SU-DHL-6 (cell line): ENCODE measurements around the gene HLA-G.
A peak's percentile ranks its signal among the peaks of the same experiment; 100 is the strongest.

Experiments used
- H2AFZ ChIP-seq: fragments of 200-600 bp; sonication (generic); 2 replicates; pipeline ENCODE4 v1.6.1; 2014; ENCODE audit warnings: low read depth, mild to moderate bottlenecking, moderate library complexity, mixed read lengths, antibody characterized with exemption, low read length; ENCODE audit not compliant: severe bottlenecking
- H3F3A ChIP-seq: fragments of 200-600 bp; shearing (Covaris generic); 2 replicates; pipeline ENCODE4 v1.6.0; 2016; ENCODE audit warnings: antibody characterized with exemption, mild to moderate bottlenecking; ENCODE audit not compliant: insufficient read depth
- H3K27ac ChIP-seq: fragments of 200-600 bp; sonication (generic); 2 replicates; pipeline ENCODE4 v1.5.1; 2016; ENCODE audit warnings: low read depth, mild to moderate bottlenecking, low read length, moderate library complexity, mixed read lengths
- H3K27me3 ChIP-seq: fragments of 200-600 bp; sonication (generic), shearing (Covaris generic); 2 replicates; pipeline ENCODE4 v1.6.0; 2014; ENCODE audit warnings: mild to moderate bottlenecking, low read length
- H3K36me3 ChIP-seq: fragments of 200-600 bp; sonication (generic); 2 replicates; pipeline ENCODE4 v1.6.1; 2014; ENCODE audit warnings: mild to moderate bottlenecking, low read length, mixed read lengths
- H3K4me2 ChIP-seq: fragments of 300-600, 200-600 bp; shearing (Covaris generic), sonication (generic); 2 replicates; pipeline ENCODE4 v1.6.0; 2014; ENCODE audit warnings: low read length, low read depth, mild to moderate bottlenecking; ENCODE audit not compliant: poor library complexity, severe bottlenecking
- H3K4me3 ChIP-seq: fragments of 200-600 bp; sonication (generic); 2 replicates; pipeline ENCODE4 v1.5.1; 2014; ENCODE audit warnings: antibody characterized with exemption, low read length, mild to moderate bottlenecking, mixed read lengths; ENCODE audit not compliant: insufficient read depth, poor library complexity, severe bottlenecking
- H3K79me2 ChIP-seq: fragments of 200-600 bp; sonication (generic); 2 replicates; pipeline ENCODE4 v1.6.1; 2014; ENCODE audit warnings: mild to moderate bottlenecking, low read length, moderate library complexity; ENCODE audit not compliant: insufficient read depth
- H3K9ac ChIP-seq: fragments of 200-600 bp; sonication (generic); 2 replicates; pipeline ENCODE4 v1.7.0; 2014; ENCODE audit warnings: mild to moderate bottlenecking, low read length
- H3K9me2 ChIP-seq: fragments of 200-600 bp; sonication (generic); replicated peaks from 2 replicates; pipeline ENCODE4 v1.6.1; 2014; ENCODE audit warnings: low read length; ENCODE audit not compliant: insufficient read depth
- H3K9me3 ChIP-seq: fragments of 200-600 bp; sonication (generic); 2 replicates; pipeline ENCODE4 v1.6.1; 2014; ENCODE audit warnings: low read length, mixed read lengths; ENCODE audit not compliant: insufficient read depth
- H4K20me1 ChIP-seq: fragments of 200-600 bp; sonication (generic); 2 replicates; pipeline ENCODE4 v1.6.1; 2014; ENCODE audit warnings: low read depth, mild to moderate bottlenecking, antibody characterized with exemption, low read length, moderate library complexity, mixed read lengths
- EZH2phosphoT487 ChIP-seq: fragments of 200-600 bp; sonication (generic), shearing (Covaris generic); conservative IDR thresholded peaks from 2 replicates; pipeline ENCODE4 v1.6.1; 2018; ENCODE audit warnings: mild to moderate bottlenecking, antibody characterized with exemption, low read length, moderate library complexity, mixed read lengths
- TF ChIP-seq, protein P1 (sequence below): fragments of 200-600 bp; sonication (generic); IDR thresholded peaks from one replicate; pipeline ENCODE4 v1.5.1; 2017; ENCODE audit warnings: antibody characterized with exemption, mild to moderate bottlenecking, low read length, moderate library complexity; ENCODE audit not compliant: insufficient read depth, poor library complexity, severe bottlenecking

The HLA-G gene

DNA sequence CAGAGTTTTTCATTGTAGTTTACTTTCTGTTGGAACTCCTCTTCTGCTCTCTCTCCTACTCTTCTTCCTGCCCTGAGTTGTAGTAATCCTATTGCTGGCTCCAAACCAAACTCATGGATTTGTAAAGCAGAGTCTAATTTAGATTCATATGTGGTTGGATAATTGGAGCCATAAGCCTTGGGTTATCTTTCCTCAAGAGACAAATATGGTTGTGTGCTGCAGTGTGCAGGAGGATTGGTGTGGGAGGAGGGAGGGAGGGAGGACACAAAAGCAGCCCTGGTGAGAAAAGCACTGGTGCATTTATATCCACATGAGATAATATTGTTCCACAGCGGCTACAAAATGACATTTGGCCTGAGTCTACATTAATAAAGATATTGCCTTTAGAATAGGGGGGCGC is 4.2 kb downstream of the HLA-G start:
- no peak overlapping the region for H3K4me3 ChIP-seq
- H3K4me2 ChIP-seq: no peak overlapping the region
- no peaks in the 10 kb centered on the region for H3K27me3 ChIP-seq
- H3F3A ChIP-seq: no peaks in the 10 kb centered on the region
- no peaks in the 10 kb centered on the region for H3K9me2 ChIP-seq
- no peaks in the 10 kb centered on the region for H4K20me1 ChIP-seq
- TF ChIP-seq, protein P1, sequence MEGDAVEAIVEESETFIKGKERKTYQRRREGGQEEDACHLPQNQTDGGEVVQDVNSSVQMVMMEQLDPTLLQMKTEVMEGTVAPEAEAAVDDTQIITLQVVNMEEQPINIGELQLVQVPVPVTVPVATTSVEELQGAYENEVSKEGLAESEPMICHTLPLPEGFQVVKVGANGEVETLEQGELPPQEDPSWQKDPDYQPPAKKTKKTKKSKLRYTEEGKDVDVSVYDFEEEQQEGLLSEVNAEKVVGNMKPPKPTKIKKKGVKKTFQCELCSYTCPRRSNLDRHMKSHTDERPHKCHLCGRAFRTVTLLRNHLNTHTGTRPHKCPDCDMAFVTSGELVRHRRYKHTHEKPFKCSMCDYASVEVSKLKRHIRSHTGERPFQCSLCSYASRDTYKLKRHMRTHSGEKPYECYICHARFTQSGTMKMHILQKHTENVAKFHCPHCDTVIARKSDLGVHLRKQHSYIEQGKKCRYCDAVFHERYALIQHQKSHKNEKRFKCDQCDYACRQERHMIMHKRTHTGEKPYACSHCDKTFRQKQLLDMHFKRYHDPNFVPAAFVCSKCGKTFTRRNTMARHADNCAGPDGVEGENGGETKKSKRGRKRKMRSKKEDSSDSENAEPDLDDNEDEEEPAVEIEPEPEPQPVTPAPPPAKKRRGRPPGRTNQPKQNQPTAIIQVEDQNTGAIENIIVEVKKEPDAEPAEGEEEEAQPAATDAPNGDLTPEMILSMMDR: no peak
- TF ChIP-seq EZH2phosphoT487: no peak
- H3K9ac ChIP-seq: no peak overlapping the region
- no peak overlapping the region for H2AFZ ChIP-seq
- H3K79me2 ChIP-seq: no peaks in the 10 kb centered on the region
- H3K27ac ChIP-seq: no peak overlapping the region
- H3K9me3 ChIP-seq: no peaks in the 10 kb centered on the region
- H3K36me3 ChIP-seq: no peaks in the 10 kb centered on the region

DNA sequence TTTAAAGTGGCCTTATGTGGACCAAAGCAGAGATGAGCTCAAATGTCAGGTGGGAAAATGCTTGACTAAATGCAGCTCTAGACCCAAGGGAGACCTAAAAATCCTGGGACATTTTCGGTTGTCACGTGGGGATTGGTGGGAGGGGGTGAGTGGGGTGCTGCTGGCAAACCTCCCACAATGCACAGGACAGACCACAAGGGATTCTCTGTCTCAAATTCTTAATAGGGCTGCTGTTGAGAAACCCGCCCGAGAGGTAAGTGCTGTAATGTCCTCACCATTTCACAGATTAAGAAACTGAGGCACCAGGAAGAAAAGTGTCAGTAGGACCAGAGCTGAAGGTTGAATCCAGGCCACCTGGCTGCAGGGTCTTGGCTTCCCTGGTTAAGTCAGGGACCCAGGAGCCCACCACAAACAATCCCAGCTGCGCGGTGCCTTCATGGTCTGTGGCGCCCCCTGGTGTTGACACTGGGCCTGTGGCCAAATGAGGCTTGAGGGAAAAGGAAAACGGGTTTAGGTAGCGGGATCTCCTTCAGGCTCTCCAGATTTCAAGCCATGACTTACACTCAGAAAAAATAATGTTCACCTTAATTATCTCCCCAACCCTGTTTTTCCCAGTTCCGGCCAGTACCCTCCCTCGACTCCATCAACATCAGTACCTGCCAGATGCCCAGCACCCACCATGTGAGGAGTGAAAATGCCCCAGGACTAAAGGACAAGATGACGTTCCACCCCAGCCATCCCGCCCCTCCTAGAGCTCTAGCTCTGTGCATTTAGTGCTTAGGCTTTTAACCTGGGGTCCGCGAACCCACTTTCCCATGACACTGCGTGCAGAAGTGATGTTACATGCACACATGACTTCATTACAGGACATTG is 7.2 kb downstream of the HLA-G start:
- Histone ChIP-seq H3K9me2 (no peaks in the 10 kb centered on the region), H3K9me3 (no peaks in the 10 kb centered on the region), H3K9ac (no peak overlapping the region), H3K4me3 (no peak overlapping the region), H3K27me3 (no peaks in the 10 kb centered on the region), H3F3A (no peaks in the 10 kb centered on the region), H3K4me2 (no peak overlapping the region), H3K27ac (no peak overlapping the region), H2AFZ (no peak overlapping the region), H4K20me1 (no peaks in the 10 kb centered on the region), H3K36me3 (no peaks in the 10 kb centered on the region), H3K79me2 (no peaks in the 10 kb centered on the region)
- TF ChIP-seq, protein P1: peak; percentile 89
- TF ChIP-seq EZH2phosphoT487: 0 out of 2 replicates have a peak, but pooled peaks have one; percentile 7

DNA sequence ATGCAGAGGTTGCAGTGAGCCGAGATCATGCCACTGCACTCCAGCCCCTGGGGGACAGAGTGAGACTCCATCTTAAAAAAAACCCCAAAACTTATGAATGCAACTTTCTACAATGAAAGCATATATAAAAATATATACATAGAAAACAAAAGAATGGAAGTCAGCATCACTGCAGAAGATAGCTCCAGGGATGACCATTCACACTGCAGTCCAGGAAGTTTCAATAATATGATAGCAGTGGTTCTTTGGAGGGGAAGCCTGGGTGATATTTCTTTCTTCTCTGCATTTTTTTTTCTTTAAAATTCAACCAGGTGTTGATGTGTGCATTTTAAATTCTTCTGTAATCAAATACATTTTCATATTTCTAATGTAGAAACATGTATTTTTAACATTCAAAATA is 12.3 kb downstream of the HLA-G start:
- TF ChIP-seq, protein P1: no peak
- no peak for TF ChIP-seq EZH2phosphoT487
- H2AFZ ChIP-seq: no peak overlapping the region

More for the DNA sequence above, 12.3 kb downstream of the HLA-G start:
- Histone ChIP-seq H4K20me1 (no peaks in the 10 kb centered on the region), H3K4me3 (no peak overlapping the region), H3K4me2 (no peak overlapping the region), H3K9ac (no peak overlapping the region), H3K79me2 (no peaks in the 10 kb centered on the region), H3K9me2 (no peaks in the 10 kb centered on the region), H3K9me3 (no peaks in the 10 kb centered on the region), H3K27ac (no peak overlapping the region), H3K27me3 (0 out of 2 replicates have a peak, but pooled peaks cover 3% of the 10 kb centered on the region), H3K36me3 (no peaks in the 10 kb centered on the region), H3F3A (no peaks in the 10 kb centered on the region)
